Measurements from ENCODE around the gene ECSCR.
"Not testable (repeated sequence)": the region's sequence is repeated elsewhere in the genome, so short reads cannot be mapped to it uniquely, and the experiment has no call there.

ECSCR gene

GRCh38 chr5:139443831-139444453 is 18.6 kb downstream of the ECSCR start:
- peak in 4 of 5 donors; percentile 20 to 41 (median 26) for DNase-seq

GRCh38 chr5:139440416-139440815 is 22.1 kb downstream of the ECSCR start:
- DNase-seq, result not testable (repeated sequence)

- peak; percentile 81 to 91 (median 85) for DNase-seq
Measured at GRCh38 chr5:139439013-139439903, 23.3 kb downstream of the ECSCR start, which contains the start of gene DNAJC18. TSS of gene DNAJC18 (minus strand) at chr5:139439525. CDS start at chr5:139439445, 80 bp downstream.

- no peak for DNase-seq
Measured at GRCh38 chr5:139438707-139439012, 23.9 kb downstream of the ECSCR start.

- no peak for DNase-seq
Measured at GRCh38 chr5:139435676-139436075, 26.9 kb downstream of the ECSCR start.

GRCh38 chr5:139431706-139432105 is 30.8 kb downstream of the ECSCR start:
- DNase-seq, result no peak

- DNase-seq, result no peak
Measured at GRCh38 chr5:139430015-139430414, 32.5 kb downstream of the ECSCR start.

- no peak for DNase-seq
Measured at GRCh38 chr5:139426203-139426885, 36.2 kb downstream of the ECSCR start.

GRCh38 chr5:139425497-139425896 is 37.0 kb downstream of the ECSCR start:
- DNase-seq, result no peak

- DNase-seq, result peak in 4 of 5 donors; percentile 23 to 83 (median 47)
Measured at GRCh38 chr5:139422307-139422893, 40.1 kb downstream of the ECSCR start.

- no peak for DNase-seq
Measured at GRCh38 chr5:139419226-139420192, 43.0 kb downstream of the ECSCR start.

- no peak for DNase-seq
Measured at GRCh38 chr5:139418793-139419192, 43.8 kb downstream of the ECSCR start.

- DNase-seq, result no peak
Measured at GRCh38 chr5:139417214-139417613, 45.3 kb downstream of the ECSCR start.

GRCh38 chr5:139416651-139417050 is 45.9 kb downstream of the ECSCR start:
- no peak for DNase-seq

GRCh38 chr5:139415869-139416268 is 46.7 kb downstream of the ECSCR start:
- no peak for DNase-seq

- peak in 1 of 5 donors; percentile 88 for DNase-seq
Measured at GRCh38 chr5:139415221-139415861, 47.2 kb downstream of the ECSCR start.

- DNase-seq, result no peak
Measured at GRCh38 chr5:139414581-139415130, 47.9 kb downstream of the ECSCR start.

- peak in 1 of 5 donors; percentile 60 for DNase-seq
Measured at GRCh38 chr5:139413963-139414362, 48.6 kb downstream of the ECSCR start.

- no peak for DNase-seq
Measured at GRCh38 chr5:139413153-139413552, 49.4 kb downstream of the ECSCR start.

GRCh38 chr5:139410993-139411828 is 51.3 kb downstream of the ECSCR start:
- no peak for DNase-seq

Data from T-helper 1 cell (primary cell).